ENCODE measurements around the gene ACOT2.
A peak's percentile ranks its signal among the peaks of the same experiment; 100 is the strongest.
"Not testable (repeated sequence)": the region's sequence is repeated elsewhere in the genome, so short reads cannot be mapped to it uniquely, and the experiment has no call there.

The ACOT2 gene, protein sequence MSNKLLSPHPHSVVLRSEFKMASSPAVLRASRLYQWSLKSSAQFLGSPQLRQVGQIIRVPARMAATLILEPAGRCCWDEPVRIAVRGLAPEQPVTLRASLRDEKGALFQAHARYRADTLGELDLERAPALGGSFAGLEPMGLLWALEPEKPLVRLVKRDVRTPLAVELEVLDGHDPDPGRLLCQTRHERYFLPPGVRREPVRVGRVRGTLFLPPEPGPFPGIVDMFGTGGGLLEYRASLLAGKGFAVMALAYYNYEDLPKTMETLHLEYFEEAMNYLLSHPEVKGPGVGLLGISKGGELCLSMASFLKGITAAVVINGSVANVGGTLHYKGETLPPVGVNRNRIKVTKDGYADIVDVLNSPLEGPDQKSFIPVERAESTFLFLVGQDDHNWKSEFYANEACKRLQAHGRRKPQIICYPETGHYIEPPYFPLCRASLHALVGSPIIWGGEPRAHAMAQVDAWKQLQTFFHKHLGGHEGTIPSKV

DNA sequence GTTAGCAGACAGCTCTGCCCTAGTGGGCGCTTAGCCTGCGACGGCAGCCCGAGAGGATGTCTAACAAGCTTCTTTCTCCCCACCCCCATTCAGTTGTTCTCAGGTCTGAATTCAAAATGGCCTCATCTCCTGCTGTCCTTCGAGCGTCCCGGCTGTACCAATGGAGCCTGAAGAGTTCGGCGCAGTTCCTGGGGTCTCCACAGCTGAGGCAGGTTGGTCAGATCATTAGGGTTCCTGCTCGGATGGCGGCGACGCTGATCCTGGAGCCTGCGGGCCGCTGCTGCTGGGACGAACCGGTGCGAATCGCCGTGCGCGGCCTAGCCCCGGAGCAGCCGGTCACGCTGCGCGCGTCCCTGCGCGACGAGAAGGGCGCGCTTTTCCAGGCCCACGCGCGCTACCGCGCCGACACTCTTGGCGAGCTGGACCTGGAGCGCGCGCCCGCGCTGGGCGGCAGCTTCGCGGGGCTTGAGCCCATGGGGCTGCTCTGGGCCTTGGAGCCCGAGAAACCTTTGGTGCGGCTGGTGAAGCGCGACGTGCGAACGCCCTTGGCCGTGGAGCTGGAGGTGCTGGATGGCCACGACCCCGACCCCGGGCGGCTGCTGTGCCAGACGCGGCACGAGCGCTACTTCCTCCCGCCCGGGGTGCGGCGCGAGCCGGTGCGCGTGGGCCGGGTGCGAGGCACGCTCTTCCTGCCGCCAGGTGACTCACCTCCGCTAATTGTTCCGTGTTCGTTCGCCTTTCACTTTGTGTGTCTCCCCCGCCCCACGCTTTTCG lies at the start of gene ACOT2:
Gene ACOT2 (plus strand): TSS at position 29 of the 774 bp plus-strand sequence. CDS start 28 bp downstream, at position 57.
- TF ChIP-seq POLR2A (IDR thresholded peaks at IDR 0.05; ENCODE audit: low read length), result peak; percentile 82
- DNase-seq, result peak; percentile 72 to 85

DNA sequence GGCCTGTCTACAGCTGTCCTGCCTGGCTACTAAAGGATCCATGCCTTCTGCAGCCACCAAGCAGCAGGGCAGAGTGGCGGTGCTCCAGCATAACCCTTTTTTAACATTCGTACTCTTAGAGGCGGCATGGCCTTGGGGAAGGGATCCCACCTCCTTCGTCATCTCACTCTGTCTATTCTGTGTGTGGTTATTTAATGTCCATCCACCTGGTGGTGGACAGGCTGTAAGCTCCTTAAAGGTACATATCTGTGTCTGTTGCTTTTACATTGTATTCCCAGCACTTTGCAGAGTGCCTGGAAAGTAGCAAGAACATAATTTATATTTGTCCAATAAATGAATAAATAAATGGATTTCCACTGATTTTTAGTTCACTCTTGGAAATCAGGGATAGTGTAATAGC lies 47.8 kb upstream of the ACOT2 start:
- TF ChIP-seq GATA1 (IDR thresholded peaks at IDR 0.05; ENCODE audit: low read depth, low read length) (no peak), POLR2A (IDR thresholded peaks at IDR 0.05; ENCODE audit: low read length) (no peak)
- no peak for DNase-seq

DNA sequence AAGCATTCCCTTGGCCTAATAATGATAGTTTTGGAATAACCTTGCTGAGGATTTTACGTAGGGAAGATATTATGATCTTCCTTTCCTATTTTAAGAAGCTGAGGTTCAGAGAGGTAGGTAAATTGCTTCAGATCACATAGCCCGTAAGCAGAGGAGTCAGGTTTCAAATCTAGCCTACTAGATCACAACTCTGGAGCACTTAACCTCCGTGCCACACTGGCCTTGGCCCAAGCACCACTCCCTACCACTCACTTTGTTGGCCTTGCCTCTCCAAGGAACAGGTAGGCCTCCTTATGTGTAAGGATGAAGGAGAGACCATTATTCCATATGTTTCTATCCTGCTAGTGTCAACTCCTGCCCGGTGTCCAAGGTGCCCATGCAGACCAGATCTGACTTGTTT lies 44.5 kb upstream of the ACOT2 start:
- DNase-seq, result no peak
- TF ChIP-seq GATA1 (IDR thresholded peaks at IDR 0.05; ENCODE audit: low read depth, low read length) (no peak), POLR2A (IDR thresholded peaks at IDR 0.05; ENCODE audit: low read length) (no peak)

DNA sequence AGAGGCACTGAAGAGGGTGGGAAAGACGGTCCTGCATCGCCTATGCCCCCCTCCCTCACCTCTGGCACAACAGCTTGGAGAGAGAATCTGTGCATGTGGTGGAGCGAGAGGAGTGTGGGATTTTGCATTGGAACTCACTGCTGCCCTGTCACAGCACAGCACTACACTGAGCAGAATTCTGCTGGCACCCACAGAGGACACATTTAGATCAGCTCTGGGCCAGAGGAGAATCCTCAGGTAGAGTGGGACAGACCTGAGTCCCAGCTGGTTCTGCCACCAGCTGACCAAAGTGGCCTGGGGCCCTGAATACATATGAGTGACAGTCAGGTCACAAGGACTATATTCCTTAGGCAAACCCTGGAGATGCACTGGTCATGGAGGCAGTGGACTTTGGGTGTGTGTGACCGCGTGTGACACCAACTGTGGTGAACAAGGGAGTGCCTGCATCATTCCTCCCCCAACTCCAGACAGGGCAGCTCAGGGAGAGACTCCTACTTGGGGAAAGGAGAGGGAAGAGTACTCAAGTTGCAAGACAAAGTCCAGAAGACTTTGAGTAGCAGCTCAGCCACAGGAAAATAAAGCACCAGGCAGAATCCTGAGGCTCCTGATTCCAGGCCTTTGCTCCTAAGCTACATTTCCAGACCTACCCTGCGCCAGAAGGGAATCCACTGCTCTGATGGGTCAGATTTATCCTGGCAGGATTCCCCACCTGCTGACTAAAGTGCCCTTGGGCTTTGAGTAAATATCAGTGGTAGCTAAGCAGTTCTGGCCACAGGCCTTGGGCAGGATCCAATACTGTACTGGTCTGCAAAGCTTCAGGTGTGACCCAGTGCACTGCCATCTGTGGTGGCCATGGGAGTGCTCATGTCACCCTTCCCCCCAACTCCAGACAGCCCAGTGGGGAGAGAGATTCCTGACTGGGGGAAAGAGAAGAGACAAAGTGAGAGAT lies 42.7 kb upstream of the ACOT2 start:
- no peak for DNase-seq

DNA sequence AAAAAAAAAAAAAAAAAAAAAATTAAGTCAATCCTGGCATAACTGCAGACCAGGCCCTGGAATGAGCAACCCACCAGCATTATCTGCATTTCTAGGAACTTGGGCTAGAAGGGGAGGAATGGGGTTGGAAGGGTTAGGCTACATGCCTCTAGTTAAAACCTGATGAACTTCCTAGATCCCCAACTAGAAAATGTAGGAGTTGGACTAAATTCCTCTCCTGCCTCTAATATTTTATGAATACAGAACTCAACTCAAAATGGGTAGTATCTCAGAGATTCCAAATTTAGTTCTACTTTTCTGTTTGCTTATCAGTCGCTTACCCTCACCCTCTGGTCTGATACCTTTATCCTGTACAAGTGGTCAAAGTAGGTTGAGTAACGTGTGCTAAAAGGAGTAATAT lies 39.7 kb upstream of the ACOT2 start:
- DNase-seq, result not testable (repeated sequence)

More for the DNA sequence above, 42.7 kb upstream of the ACOT2 start:
- no peak for TF ChIP-seq POLR2A (IDR thresholded peaks at IDR 0.05; ENCODE audit: low read length)
- TF ChIP-seq GATA1 (IDR thresholded peaks at IDR 0.05; ENCODE audit: low read depth, low read length), result no peak

DNA sequence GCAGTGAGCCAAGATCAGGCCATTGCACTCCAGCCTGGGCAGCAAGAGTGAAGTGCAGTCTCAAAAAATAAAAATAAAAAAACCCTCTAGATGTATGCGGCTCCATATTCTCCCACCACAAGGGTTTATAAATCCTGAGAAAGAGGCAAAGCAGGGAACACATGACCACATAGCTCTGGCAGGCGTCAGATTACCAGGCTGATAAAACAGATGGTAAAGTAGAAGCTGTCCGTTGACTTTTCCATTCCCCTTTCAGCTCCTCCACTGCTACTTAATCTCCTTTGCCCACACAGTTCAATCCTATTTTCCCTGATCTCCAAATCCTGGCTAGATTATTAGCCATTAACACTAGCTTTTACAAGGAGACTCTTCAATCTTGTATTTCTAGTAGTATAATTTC lies 37.0 kb upstream of the ACOT2 start:
- DNase-seq, result not testable (repeated sequence)

DNA sequence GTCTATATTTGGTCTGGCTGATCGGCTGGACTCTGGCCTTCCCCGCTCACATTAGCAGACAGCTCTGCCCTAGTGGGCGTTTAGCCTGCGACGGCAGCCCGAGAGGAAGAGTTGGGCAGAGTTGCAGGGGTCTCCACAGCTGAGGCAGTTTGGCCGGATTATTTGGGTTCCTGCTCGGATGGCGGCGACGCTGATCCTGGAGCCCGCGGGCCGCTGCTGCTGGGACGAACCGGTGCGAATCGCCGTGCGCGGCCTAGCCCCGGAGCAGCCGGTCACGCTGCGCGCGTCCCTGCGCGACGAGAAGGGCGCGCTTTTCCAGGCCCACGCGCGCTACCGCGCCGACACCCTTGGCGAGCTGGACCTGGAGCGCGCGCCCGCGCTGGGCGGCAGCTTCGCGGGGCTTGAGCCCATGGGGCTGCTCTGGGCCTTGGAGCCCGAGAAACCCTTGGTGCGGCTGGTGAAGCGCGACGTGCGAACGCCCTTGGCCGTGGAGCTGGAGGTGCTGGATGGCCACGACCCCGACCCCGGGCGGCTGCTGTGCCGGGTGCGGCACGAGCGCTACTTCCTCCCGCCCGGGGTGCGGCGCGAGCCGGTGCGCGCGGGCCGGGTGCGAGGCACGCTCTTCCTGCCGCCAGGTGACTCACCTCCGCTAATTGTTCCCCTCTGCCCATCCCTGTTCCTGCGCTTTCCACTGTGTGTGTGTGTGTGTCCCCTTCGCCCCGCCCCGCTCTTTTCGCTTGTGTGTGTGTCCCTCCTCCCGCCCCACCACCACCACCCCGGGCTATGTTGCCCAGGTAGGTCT lies 31.6 kb upstream of the ACOT2 start:
- not testable (repeated sequence) for DNase-seq

DNA sequence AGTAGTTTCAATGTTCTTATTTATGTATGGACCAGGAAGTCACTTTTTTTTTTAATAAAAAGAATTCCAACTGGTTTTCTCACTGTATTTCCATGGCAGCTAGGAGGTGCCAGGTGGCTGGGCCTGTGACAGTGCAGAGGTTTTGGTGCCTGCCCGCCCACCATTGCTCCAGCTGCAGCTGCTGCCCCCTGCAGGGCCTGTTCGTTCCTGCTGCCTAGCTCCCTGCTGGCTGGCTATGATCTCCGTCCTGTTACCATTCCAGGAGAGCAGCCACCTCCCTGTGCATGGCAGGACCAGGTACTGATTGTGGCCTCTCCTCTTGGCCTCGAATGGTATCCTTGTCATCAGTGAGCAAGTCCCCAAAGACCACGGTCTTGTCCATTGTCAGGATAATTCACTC lies 30.0 kb upstream of the ACOT2 start:
- not testable (repeated sequence) for DNase-seq

DNA sequence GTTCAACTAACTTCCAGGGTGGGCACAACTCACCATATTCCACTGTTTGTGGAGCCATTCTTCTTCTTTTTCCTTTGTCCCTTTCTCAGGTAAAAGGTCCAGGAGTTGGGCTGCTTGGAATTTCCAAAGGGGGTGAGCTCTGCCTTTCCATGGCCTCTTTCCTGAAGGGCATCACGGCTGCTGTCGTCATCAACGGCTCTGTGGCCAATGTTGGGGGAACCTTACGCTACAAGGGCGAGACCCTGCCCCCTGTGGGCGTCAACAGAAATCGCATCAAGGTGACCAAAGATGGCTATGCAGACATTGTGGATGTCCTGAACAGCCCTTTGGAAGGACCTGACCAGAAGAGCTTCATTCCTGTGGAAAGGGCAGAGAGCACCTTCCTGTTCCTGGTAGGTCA lies 26.1 kb upstream of the ACOT2 start:
- not testable (repeated sequence) for DNase-seq

DNA sequence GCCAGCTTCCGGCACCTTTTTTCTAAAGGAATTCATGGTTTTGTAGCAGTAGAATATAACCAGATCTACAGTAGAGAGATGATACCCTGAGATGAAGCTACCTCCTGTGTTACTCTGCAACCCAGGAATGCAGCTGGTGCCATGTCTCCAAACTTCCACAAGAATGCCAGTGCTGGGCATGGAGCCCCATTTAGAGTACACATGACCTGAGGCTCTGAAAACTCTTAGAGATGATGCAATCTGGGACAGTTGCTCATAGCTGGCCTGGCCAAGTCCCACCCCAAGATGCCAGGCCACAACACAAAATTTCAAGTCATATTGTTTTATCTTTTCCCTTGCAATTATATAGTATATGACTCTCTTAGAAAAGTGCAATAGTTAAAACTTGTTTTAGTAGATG lies 23.7 kb upstream of the ACOT2 start:
- not testable (repeated sequence) for DNase-seq

DNA sequence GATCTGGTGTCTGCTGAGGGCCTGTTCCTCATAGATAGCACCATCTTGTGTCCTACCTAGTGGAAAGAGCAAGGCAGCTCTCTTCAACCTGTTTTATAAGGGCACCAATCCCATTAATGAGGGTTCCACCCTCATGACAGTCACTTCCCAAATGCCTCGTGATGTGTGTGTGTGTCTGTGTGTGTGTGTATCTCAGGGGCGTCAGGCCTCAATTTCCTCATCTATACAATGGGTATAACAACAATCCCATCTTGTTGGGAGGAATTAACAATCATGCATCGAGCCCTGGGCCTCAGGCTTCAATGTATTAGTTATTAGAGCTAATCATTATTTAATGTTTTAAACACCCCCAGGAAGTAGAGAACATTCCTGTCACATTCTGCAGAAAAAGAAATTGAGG lies 19.9 kb upstream of the ACOT2 start:
- not testable (repeated sequence) for DNase-seq

DNA sequence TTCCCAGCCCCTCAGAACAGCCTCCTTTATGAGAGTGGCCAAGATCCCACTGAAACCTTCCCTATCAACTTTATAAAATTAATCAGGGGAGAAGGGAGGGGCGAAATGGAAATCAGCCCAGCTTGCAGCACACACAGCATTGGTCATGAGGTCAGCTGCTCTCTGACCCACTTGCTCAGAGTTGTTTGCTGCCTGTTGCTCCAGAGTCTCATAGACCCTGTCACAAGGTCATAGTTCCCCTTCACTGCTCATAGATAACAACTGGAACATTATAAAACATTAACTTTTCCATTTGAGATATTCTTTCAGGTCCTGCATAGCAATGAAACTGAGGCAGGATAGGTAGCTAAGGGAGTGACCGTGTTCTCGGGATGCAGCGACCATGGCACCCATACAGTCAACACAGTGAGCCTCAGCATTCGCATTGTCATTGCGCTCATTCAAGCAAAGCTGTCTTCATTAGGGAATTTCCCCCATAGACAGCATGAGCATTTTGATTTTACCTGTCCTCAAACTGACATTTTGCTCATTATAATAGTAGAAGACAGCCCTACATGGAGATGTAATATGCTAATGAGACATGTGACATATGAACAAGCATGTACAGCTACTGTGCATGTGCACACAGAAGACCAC lies 19.0 kb upstream of the ACOT2 start:
- DNase-seq, result not testable (repeated sequence)

DNA sequence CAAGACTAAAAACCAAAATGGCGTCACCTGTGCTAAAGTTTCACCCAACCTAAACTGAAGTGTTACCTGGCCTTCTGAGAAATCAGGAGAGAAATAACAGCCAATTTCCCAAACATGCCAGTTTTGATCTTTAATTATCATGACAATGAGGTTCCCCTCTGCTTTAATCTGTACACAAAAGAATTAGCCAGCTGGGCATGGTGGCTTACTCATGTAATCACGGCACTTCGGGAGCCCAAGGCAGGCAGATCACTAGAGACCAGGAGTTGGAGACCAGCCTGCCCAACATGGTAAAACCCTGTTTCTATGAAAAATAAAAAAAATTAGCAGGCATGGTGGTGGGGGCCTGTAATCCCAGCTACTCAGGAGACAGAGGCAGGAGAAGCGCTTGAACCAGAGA lies 15.2 kb upstream of the ACOT2 start:
- no peak for TF ChIP-seq POLR2A (IDR thresholded peaks at IDR 0.05; ENCODE audit: low read length)
- TF ChIP-seq GATA1 (IDR thresholded peaks at IDR 0.05; ENCODE audit: low read depth, low read length), result no peak
- DNase-seq, result no peak

DNA sequence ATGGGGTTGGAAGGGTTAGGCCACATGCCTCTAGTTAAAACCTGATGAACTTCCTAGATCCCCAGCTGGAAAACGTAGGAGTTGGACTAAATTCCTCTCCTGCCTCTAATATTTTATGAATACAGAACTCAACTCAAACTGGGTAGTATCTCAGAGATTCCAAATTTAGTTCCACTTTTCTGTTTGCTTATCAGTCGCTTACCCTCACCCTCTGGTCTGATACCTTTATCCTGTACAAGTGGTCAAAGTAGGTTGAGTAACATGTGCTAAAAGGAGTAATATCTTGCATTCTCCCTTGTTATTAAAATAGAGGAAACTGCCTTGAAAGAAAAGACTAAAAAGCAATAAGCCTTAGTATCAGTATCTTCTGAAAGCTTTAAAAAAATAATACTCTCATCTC lies 11.8 kb upstream of the ACOT2 start:
- not testable (repeated sequence) for DNase-seq

DNA sequence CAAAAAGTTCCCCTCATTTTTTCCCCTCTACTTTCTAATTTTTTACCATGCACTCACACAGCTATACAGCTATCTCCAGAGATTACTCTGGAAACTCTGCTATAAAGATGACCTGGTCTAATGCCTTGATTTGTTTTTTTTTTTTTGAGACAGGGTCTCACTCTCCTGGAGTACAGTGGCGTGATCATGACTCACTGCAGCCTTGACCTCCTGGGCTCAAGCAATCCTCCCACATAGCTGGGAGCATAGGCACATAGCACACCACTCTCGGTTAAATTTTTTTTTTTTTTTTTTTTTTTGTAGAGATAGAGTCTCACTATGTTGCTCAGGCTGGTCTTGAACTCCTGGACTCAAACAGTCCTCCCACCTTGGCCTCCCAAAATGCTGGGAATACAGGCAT lies 10.8 kb upstream of the ACOT2 start:
- DNase-seq, result not testable (repeated sequence)

DNA sequence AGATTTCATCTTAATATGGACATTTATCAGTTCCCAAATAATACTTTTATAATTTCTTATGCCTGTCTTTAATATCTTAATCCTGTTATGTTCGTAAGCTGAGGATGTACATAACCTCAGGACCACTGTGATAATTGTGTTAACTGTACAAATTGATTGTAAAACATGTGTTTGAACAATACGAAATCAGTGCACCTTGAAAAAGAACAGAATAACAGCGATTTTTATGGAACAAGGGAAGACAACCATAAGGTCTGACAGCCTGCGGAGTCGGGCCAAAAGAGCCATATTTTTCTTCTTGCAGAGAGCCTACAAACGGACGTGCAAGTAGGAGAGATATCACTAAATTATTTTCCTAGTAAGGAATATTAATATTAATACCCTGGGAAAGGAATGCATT lies 6.8 kb upstream of the ACOT2 start:
- not testable (repeated sequence) for DNase-seq

DNA sequence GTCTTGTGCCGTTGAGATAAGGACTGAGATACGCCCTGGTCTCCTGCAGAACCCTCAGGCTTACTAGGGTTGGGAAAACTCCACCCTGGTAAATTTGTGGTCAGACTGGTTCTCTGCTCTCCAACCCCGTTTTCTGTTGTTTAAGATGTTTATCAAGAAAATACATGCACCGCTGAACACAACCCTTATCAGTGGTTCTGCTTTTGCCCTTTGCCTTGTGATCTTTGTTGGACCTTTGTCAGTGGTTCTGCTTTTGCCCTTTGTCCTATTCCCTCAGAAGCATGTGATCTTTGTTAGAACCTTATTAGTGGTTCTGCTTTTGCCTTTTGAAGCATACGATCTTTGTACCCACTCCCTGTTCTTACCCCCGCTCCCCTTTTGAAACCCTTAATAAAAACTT lies 6.3 kb upstream of the ACOT2 start:
- DNase-seq, result not testable (repeated sequence)

DNA sequence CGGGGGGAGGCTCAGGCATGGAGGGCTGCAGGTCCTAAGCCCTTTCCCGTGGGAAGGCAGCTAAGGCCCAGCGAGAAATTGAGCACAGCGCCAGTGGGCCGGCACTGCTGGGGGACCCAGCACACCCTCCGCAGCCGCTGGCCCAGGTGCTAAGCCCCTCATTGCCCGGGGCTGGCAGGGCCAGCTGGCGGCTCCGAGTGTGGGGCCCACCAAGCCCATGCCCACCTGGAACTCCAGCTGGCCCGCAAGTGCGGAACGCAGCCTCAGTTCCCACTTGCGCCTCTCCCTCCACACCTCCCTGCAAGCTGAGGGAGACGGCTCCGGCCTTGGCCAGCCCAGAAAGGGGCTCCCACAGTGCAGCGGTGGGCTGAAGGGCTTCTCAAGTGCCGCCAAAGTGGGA lies 2.6 kb upstream of the ACOT2 start:
- not testable (repeated sequence) for DNase-seq

DNA sequence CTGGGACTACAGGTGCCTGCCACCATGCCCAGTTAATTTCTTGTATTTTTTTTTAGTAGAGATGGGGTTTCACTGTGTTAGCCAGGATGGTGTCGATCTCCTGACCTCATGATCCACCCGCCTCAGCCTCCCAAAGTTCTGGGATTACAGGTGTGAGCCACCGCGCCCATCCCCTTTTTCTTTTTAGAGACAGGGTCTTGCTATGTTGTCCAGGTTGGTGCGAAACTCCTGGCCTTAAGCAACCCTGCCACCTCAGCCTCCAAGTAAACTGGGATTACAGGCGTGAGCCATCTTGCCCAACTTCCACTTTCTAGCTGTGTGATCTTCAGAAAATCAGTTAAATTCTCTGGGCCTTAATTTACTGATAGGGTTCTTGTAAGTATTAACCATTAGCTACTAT lies 2.1 kb upstream of the ACOT2 start:
- DNase-seq, result not testable (repeated sequence)
